HepG2 (cell line): Measurements from ENCODE around the gene COL4A2. TPM values are rescaled to one million over a fixed set of nuclear protein-coding genes. Genes with fewer than 3 reads are reported as not detected.

Experiments
- ATAC-seq: fragments of 200-7000 bp; cut with Tn5 transposase; 3 replicates; pipeline ENCODE4 v1.9.1; 2020; ENCODE audit warnings: mild to moderate bottlenecking, moderate library complexity
- BruUV-seq: library from RNA; stranded (reverse); fragments of 400-500 nt; replicated peaks from 2 replicates; lab custom pipeline; 2021; lab: Mats Ljungman, UMichigan
- CTCF ChIA-PET: fragments of 300-600 bp; formaldehyde crosslinking; extraction: SDS; loops from one replicate; lab custom pipeline; 2021; ENCODE audit warnings: low total read pairs, inconsistent platforms, low intra/inter-chr PET ratio; lab: Yijun Ruan, JAX
- POLR2A ChIA-PET: fragments of 350-600 bp; sonication (Branson Sonifier 250); formaldehyde crosslinking; loops from one replicate; lab custom pipeline; 2020; ENCODE audit warnings: antibody characterized with exemption, inconsistent platforms; lab: Yijun Ruan, JAX
- DNase-seq: peaks from one replicate; pipeline ENCODE4 v3.0.0-alpha.2; 2015; ENCODE audit warnings: low spot score
- FAIRE-seq: peaks from 3 replicates; lab custom pipeline; 2011; peaks lifted over from hg19 to GRCh38; lab: Jason Lieb, UNC
- H2AFZ ChIP-seq: one replicate; pipeline ENCODE4 v1.6.1; 2011; ENCODE audit warnings: low read length, inconsistent platforms
- H3K27ac ChIP-seq: fragments of 300-600 bp; 3 replicates; pipeline ENCODE4 v1.8.0; 2011; ENCODE audit warnings: mixed run types, mild to moderate bottlenecking, mixed read lengths, low read length, inconsistent platforms; ENCODE audit not compliant: insufficient read depth; ENCODE audit errors: extremely low read length
- H3K27me3 ChIP-seq, 2 experiments: fragments of 200-600 bp in 1 of 2; 2 replicates in 1 of 2; 3 replicates in 1 of 2; pipeline versions ENCODE4 v1.6.0 to v1.8.0; 2011; ENCODE audit warnings: low read length in 2 of 2, mild to moderate bottlenecking in 2 of 2, moderate library complexity in 2 of 2, inconsistent platforms in 1 of 2; ENCODE audit not compliant: insufficient read depth in 2 of 2, control insufficient read depth in 1 of 2
- H3K36me3 ChIP-seq, 2 experiments: fragments of 200-600 bp in 1 of 2; replicated peaks in 1 of 2; 2 replicates in 1 of 2; 3 replicates in 1 of 2; pipeline versions ENCODE4 v1.5.1 to v1.8.0; 2011; ENCODE audit warnings: low read length in 2 of 2, inconsistent platforms in 1 of 2; ENCODE audit not compliant: insufficient read depth in 2 of 2, control insufficient read depth in 1 of 2
- H3K4me1 ChIP-seq: 2 replicates; pipeline ENCODE4 v1.5.1; 2012; ENCODE audit warnings: low read length, inconsistent platforms; ENCODE audit not compliant: insufficient read depth
- H3K4me2 ChIP-seq: 2 replicates; pipeline ENCODE4 v1.6.0; 2011; ENCODE audit warnings: low read depth, low read length, inconsistent platforms
- H3K4me3 ChIP-seq, 3 experiments: fragments of 200-600 bp in 1 of 3; sonication (generic), shearing (Covaris generic) in 1 of 3; replicated peaks in 1 of 3; 2 replicates each; pipeline ENCODE4 v1.5.1; 2011 to 2016; ENCODE audit warnings: low read length in 3 of 3, inconsistent platforms in 2 of 3, low read depth in 2 of 3, mild to moderate bottlenecking in 2 of 3, control low read depth in 1 of 3, mixed read lengths in 1 of 3; ENCODE audit not compliant: insufficient read depth in 1 of 3
- H3K79me2 ChIP-seq: one replicate; pipeline ENCODE4 v1.6.1; 2011; ENCODE audit warnings: low read length, inconsistent platforms; ENCODE audit not compliant: insufficient read depth
- H3K9ac ChIP-seq: 2 replicates; pipeline ENCODE4 v1.6.0; 2011; ENCODE audit warnings: mild to moderate bottlenecking, low read depth, low read length, inconsistent platforms; ENCODE audit not compliant: insufficient read depth
- H3K9me3 ChIP-seq: 2 replicates; pipeline ENCODE4 v1.5.1; 2012; ENCODE audit warnings: mild to moderate bottlenecking, low read length
- H4K20me1 ChIP-seq: 2 replicates; pipeline ENCODE4 v1.6.0; 2011; ENCODE audit warnings: inconsistent platforms, mild to moderate bottlenecking, low read length, moderate library complexity; ENCODE audit not compliant: insufficient read depth
- AGO2 ChIP-seq: fragments of 200-400 bp; formaldehyde crosslinking; optimal IDR thresholded peaks from 2 replicates; pipeline ENCODE3; 2017; ENCODE audit warnings: mild to moderate bottlenecking, low read depth, low read length, moderate library complexity
- NFE2 ChIP-seq: sonication (generic); formaldehyde crosslinking; IDR thresholded peaks from 2 replicates; pipeline ENCODE4 v1.4.0; 2020; ENCODE audit warnings: missing genetic modification reagents
- ZNF318 ChIP-seq: sonication (generic); formaldehyde crosslinking; IDR thresholded peaks from 2 replicates; pipeline ENCODE4 v1.4.0; 2020; ENCODE audit warnings: mild to moderate bottlenecking, missing genetic modification reagents
- ZNF510 ChIP-seq: sonication (generic); formaldehyde crosslinking; IDR thresholded peaks from 2 replicates; pipeline ENCODE4 v1.4.0; 2020; ENCODE audit warnings: low read depth, mild to moderate bottlenecking, missing genetic modification reagents
- ZNF660 ChIP-seq: sonication (generic); formaldehyde crosslinking; IDR thresholded peaks from 2 replicates; pipeline ENCODE4 v1.5.1; 2020; ENCODE audit warnings: mild to moderate bottlenecking, low read depth, missing genetic modification reagents, borderline replicate concordance
- ZNF781 ChIP-seq: sonication (generic); formaldehyde crosslinking; IDR thresholded peaks from 2 replicates; pipeline ENCODE4 v1.5.1; 2020; ENCODE audit warnings: borderline replicate concordance, mild to moderate bottlenecking, missing genetic modification reagents; ENCODE audit errors: not compliant biosample characterization
- WGBS: methylation state at CpG from one replicate; pipeline ENCODE4 v1.1.6; 2017; ENCODE audit warnings: low lambda C conversion rate; 5-methylcytosine and 5-hydroxymethylcytosine counted together
- in situ Hi-C: cut with HindIII; loops from 2 replicates; pipeline ENCODE4 v1.10.0; 2017; ENCODE audit warnings: low pct_unique_long_range_greater_than_20kb; ENCODE audit not compliant: extremely low pct_ligation_motif_present
- intact Hi-C: fragments of 100-400 bp; cut with micrococcal nuclease; formaldehyde crosslinking; loops from one replicate; pipeline ENCODE4 v1.10.0; 2022; ENCODE audit not compliant: unreplicated experiment
- polyA plus RNA-seq, 8 experiments: library from polyadenylated mRNA; depleted of rRNA in 3 of 8; stranded (reverse) in 7 of 8; unstranded in 1 of 8; fragments of >200 nt; fragmentation: Illumina TruSeq in 4 of 8; extraction: Trizol in 4 of 8; gene quantifications; 2 replicates each; pipeline versions ENCODE4 v1.2.1 to v1.2.3, GENCODE V29; 2011 to 2016; ENCODE audit warnings: low read depth in 4 of 8, missing spikeins in 1 of 8, mixed read lengths in 1 of 8; ENCODE audit not compliant: insufficient read depth in 1 of 8
- total RNA-seq, 5 experiments: library from RNA; depleted of rRNA; stranded (reverse); fragments of >200 nt; fragmentation: Illumina TruSeq; extraction: Trizol; gene quantifications; 2 replicates each; pipeline ENCODE4 v1.2.3, GENCODE V29; 2016; ENCODE audit warnings: low read depth in 1 of 5

COL4A2 gene
- total and polyA plus RNA-seq, 2 of the 13 experiments (the other 11 are each of a cell fraction or from before 2014, with no cell fraction given), result 0.22 to 1.9 TPM

GRCh38 chr13:110519506-110519905, 212.4 kb downstream of the COL4A2 start:
- H3K27ac ChIP-seq, result no peak overlapping the region
- CTCF ChIA-PET, result no interaction called here
- DNase-seq, result no peak
- H3K79me2 ChIP-seq, result no peaks in the 10 kb centered on the region
- intact Hi-C loops, result no loop called here
- TF ChIP-seq NFE2 (CRISPR knock-in tag) (no peak), ZNF318 (no peak), ZNF781 (CRISPR knock-in tag) (no peak), AGO2 (no peak), ZNF510 (CRISPR knock-in tag) (no peak), ZNF660 (CRISPR knock-in tag) (no peak)
- ATAC-seq, result no peak
- no TSS peak for BruUV-seq
- POLR2A ChIA-PET, result interaction anchor here (1.2 kb wide), 1 partner anchor 8 kb away, joined by 3 read pairs; no protein-coding TSS in a partner anchor
- peaks cover 8 to 31% of the 10 kb centered on the region in 2 experiments for H3K36me3 ChIP-seq
- no peaks in the 10 kb centered on the region for H3K27me3 ChIP-seq
- H3K4me2 ChIP-seq, result no peak overlapping the region
- H3K4me3 ChIP-seq, result no peak overlapping the region
- FAIRE-seq, result no peak
- in situ Hi-C loops, result no loop called here
- peaks cover 4% of the 10 kb centered on the region for H4K20me1 ChIP-seq
- 100% methylated on average over 3 of the region's 7 CpGs for WGBS
- H3K9me3 ChIP-seq, result no peaks in the 10 kb centered on the region
- no peak overlapping the region for H2AFZ ChIP-seq
- H3K4me1 ChIP-seq, result peaks cover 7% of the 10 kb centered on the region; the same call in 1 of the 2 replicates
- no peak overlapping the region for H3K9ac ChIP-seq
